IMR-90 (cell line): Measurements from ENCODE around the gene HIVEP1. TPM values are rescaled to one million over a fixed set of nuclear protein-coding genes. Genes with fewer than 3 reads are reported as not detected.

Source experiments
- ATAC-seq: fragments of 200-7000 bp; cut with Tn5 transposase; 2 replicates; pipeline ENCODE4 v1.9.1; 2020; ENCODE audit warnings: low read depth, mild to moderate bottlenecking, moderate library complexity
- BruUV-seq: library from RNA; stranded (reverse); fragments of 400-500 nt; replicated peaks from 2 replicates; lab custom pipeline; 2021; lab: Mats Ljungman, UMichigan
- CTCF ChIA-PET: fragments of 300-600 bp; formaldehyde crosslinking; extraction: SDS; loops from one replicate; lab custom pipeline; 2021; ENCODE audit warnings: antibody characterized with exemption; lab: Yijun Ruan, JAX
- POLR2A ChIA-PET: fragments of 300-600 bp; sonication (Branson Sonifier 250); formaldehyde crosslinking; loops from one replicate; lab custom pipeline; 2022; ENCODE audit warnings: antibody characterized with exemption; ENCODE audit not compliant: unreplicated experiment; lab: Charles Lee
- DNase-seq: peaks from one replicate; pipeline ENCODE4 v3.0.0; 2013
- H2AFZ ChIP-seq: replicated peaks from 2 replicates; pipeline ENCODE3; 2013; ENCODE audit warnings: low read length, mild to moderate bottlenecking; ENCODE audit not compliant: poor library complexity
- H2AK5ac ChIP-seq: 2 replicates; pipeline ENCODE4 v1.6.1; 2013; ENCODE audit warnings: low read depth, low read length, inconsistent platforms
- H2AK9ac ChIP-seq: replicated peaks from 2 replicates; pipeline ENCODE3; 2013; ENCODE audit warnings: mild to moderate bottlenecking, low read depth, low read length, moderate library complexity; ENCODE audit not compliant: poor library complexity
- H2BK120ac ChIP-seq: 2 replicates; pipeline ENCODE4 v1.6.1; 2013; ENCODE audit warnings: low read depth, low read length, inconsistent platforms
- H2BK15ac ChIP-seq: 3 replicates; pipeline ENCODE4 v1.6.1; 2013; ENCODE audit warnings: low read depth, low read length, inconsistent platforms
- H2BK20ac ChIP-seq: 2 replicates; pipeline ENCODE4 v1.6.1; 2013; ENCODE audit warnings: low read depth, mild to moderate bottlenecking, inconsistent platforms, low read length, moderate library complexity
- H2BK5ac ChIP-seq: 2 replicates; pipeline ENCODE4 v1.6.1; 2013; ENCODE audit warnings: mild to moderate bottlenecking, low read depth, low read length, inconsistent platforms; ENCODE audit not compliant: poor library complexity, severe bottlenecking
- H3K14ac ChIP-seq: replicated peaks from 2 replicates; pipeline ENCODE4 v1.6.1; 2013; ENCODE audit warnings: low read depth, low read length, inconsistent platforms
- H3K18ac ChIP-seq: 2 replicates; pipeline ENCODE4 v1.6.1; 2013; ENCODE audit warnings: low read depth, low read length, control low read depth
- H3K23ac ChIP-seq: 2 replicates; pipeline ENCODE4 v1.6.1; 2013; ENCODE audit warnings: low read depth, low read length, inconsistent platforms
- H3K27ac ChIP-seq: 2 replicates; pipeline ENCODE4 v1.5.1; 2013; ENCODE audit warnings: mild to moderate bottlenecking, control low read depth, low read length; ENCODE audit not compliant: insufficient read depth
- H3K27me3 ChIP-seq: 2 replicates; pipeline ENCODE4 v1.6.1; 2013; ENCODE audit warnings: low read length; ENCODE audit not compliant: control insufficient read depth, insufficient read depth
- H3K36me3 ChIP-seq: 2 replicates; pipeline ENCODE4 v1.6.1; 2013; ENCODE audit warnings: low read length, mixed read lengths; ENCODE audit not compliant: control insufficient read depth, insufficient read depth
- H3K4ac ChIP-seq: 2 replicates; pipeline ENCODE4 v1.6.1; 2013; ENCODE audit warnings: low read depth, low read length, inconsistent platforms
- H3K4me1 ChIP-seq: 2 replicates; pipeline ENCODE4 v1.6.1; 2013; ENCODE audit warnings: low read length, mixed read lengths; ENCODE audit not compliant: control insufficient read depth, insufficient read depth
- H3K4me2 ChIP-seq: 2 replicates; pipeline ENCODE4 v1.6.1; 2013; ENCODE audit warnings: low read depth, mild to moderate bottlenecking, control low read depth, low read length, moderate library complexity
- H3K4me3 ChIP-seq: 2 replicates; pipeline ENCODE4 v1.5.1; 2013; ENCODE audit warnings: low read depth, mild to moderate bottlenecking, control low read depth, low read length, moderate library complexity; ENCODE audit not compliant: insufficient read depth
- H3K56ac ChIP-seq: 2 replicates; pipeline ENCODE4 v1.6.1; 2013; ENCODE audit warnings: low read length, inconsistent platforms; ENCODE audit not compliant: insufficient read depth; ENCODE audit errors: extremely low read depth
- H3K79me1 ChIP-seq, 2 experiments: 2 replicates each; pipeline ENCODE4 v1.6.1; 2013; ENCODE audit warnings: low read length in 2 of 2, inconsistent platforms in 1 of 2, low read depth in 1 of 2
- H3K9ac ChIP-seq: 2 replicates; pipeline ENCODE4 v1.6.1; 2013; ENCODE audit warnings: low read depth, low read length, control low read depth
- H3K9me1 ChIP-seq: 2 replicates; pipeline ENCODE4 v1.6.1; 2013; ENCODE audit warnings: low read length, inconsistent platforms; ENCODE audit not compliant: insufficient read depth
- H3K9me3 ChIP-seq: 2 replicates; pipeline ENCODE4 v1.6.1; 2013; ENCODE audit warnings: low read length; ENCODE audit not compliant: control insufficient read depth, insufficient read depth
- H4K20me1 ChIP-seq: 2 replicates; pipeline ENCODE4 v1.6.1; 2013; ENCODE audit warnings: low read length, inconsistent platforms; ENCODE audit not compliant: insufficient read depth
- H4K5ac ChIP-seq: 2 replicates; pipeline ENCODE4 v1.6.1; 2013; ENCODE audit warnings: mild to moderate bottlenecking, low read depth, low read length, control low read depth
- H4K8ac ChIP-seq, 2 experiments: 2 replicates each; pipeline ENCODE4 v1.6.1; 2013; ENCODE audit warnings: low read depth in 2 of 2, low read length in 2 of 2, control low read depth in 1 of 2, inconsistent platforms in 1 of 2
- H4K91ac ChIP-seq: 2 replicates; pipeline ENCODE4 v1.6.1; 2013; ENCODE audit warnings: low read depth, low read length, inconsistent platforms; ENCODE audit not compliant: insufficient read depth
- MXI1 ChIP-seq: IDR thresholded peaks from 2 replicates; pipeline ENCODE4 v1.6.1; 2012; ENCODE audit warnings: low read depth, mild to moderate bottlenecking, low read length, moderate library complexity, borderline replicate concordance
- WGBS, 2 experiments: methylation state at CpG; one replicate each; pipeline versions ENCODE4 v1.1.5 to v1.1.7; 2013; ENCODE audit warnings: missing lambda C conversion rate in 2 of 2; ENCODE audit not compliant: insufficient read length in 1 of 2; ENCODE audit errors: extremely low coverage in 2 of 2; 5-methylcytosine and 5-hydroxymethylcytosine counted together
- dilution Hi-C: fragments of 300-500 bp; cut with HindIII; formaldehyde crosslinking; loops from one replicate; pipeline ENCODE4 v1.14.3; 2018; ENCODE audit warnings: low sequenced_read_pairs; ENCODE audit not compliant: unreplicated experiment
- in situ Hi-C: fragments of 300-500 bp; cut with MboI; formaldehyde crosslinking; loops from 3 replicates; pipeline ENCODE4 v1.14.3; 2019; ENCODE audit warnings: low sequenced_read_pairs, inconsistent platforms, mixed read lengths
- intact Hi-C: fragments of 100-400 bp; cut with micrococcal nuclease; formaldehyde crosslinking; loops from 2 replicates; pipeline ENCODE4 v1.10.0; 2022
- polyA plus RNA-seq, 3 experiments: library from polyadenylated mRNA; depleted of rRNA; stranded (reverse); fragments of >200 nt; gene quantifications; 2 replicates each; pipeline ENCODE4 v1.2.3, GENCODE V29; 2012; ENCODE audit warnings: low replicate concordance in 1 of 3
- total RNA-seq: library from RNA; depleted of rRNA; stranded (reverse); fragments of >200 nt; gene quantifications from 2 replicates; pipeline ENCODE4 v1.2.3, GENCODE V29; 2012

The HIVEP1 gene
- total and polyA plus RNA-seq, 2 of the 4 experiments (the other 2 are of a cell fraction): 13.0 to 17.2 TPM

DNA sequence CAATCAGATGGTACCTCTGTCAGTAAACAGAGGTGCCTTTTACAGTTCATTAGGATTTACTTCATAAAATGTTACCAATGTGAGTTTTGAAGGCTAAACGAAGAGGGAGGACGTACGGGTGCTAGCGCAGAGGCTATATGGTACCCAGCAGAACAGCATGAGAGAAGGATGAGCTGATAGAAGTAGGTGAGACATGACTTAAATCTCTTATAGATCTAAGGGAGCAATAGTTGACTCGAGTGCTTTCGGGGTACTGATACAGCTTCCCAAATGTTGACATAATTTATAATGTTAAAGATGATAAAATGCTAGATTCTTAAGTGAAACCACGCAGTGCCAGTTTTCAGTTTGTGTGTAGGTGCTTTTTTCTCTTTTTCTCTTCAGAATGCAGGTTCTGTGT is 72.6 kb downstream of the HIVEP1 start:
- Histone ChIP-seq H3K56ac (no peak overlapping the region), H3K9ac (no peak overlapping the region), H3K36me3 (no peaks in the 10 kb centered on the region; the same call in 1 of the 2 replicates), H3K27ac (no peak overlapping the region), H3K23ac (no peak overlapping the region), H2BK120ac (no peak overlapping the region), H3K9me1 (peaks cover 10% of the 10 kb centered on the region; the same call in 1 of the 2 replicates), H3K4me3 (no peak overlapping the region), H3K79me1 (peaks cover 21 to 47% of the 10 kb centered on the region in 2 experiments), H3K4ac (no peak overlapping the region), H2AFZ (no peak overlapping the region), H3K27me3 (no peaks in the 10 kb centered on the region), H2BK5ac (no peak overlapping the region), H2BK20ac (no peak overlapping the region), H3K18ac (no peak overlapping the region), H3K14ac (no peak overlapping the region), H4K91ac (no peak overlapping the region), H3K4me2 (no peak overlapping the region), H3K9me3 (no peaks in the 10 kb centered on the region), H4K8ac (no peak overlapping the region), H4K20me1 (peaks cover 14% of the 10 kb centered on the region; the same call in 1 of the 2 replicates), H2AK9ac (no peak overlapping the region), H2BK15ac (no peak overlapping the region), H4K5ac (no peak overlapping the region), H3K4me1 (peaks cover 10% of the 10 kb centered on the region), H2AK5ac (no peak overlapping the region)
- DNase-seq (no peak), ATAC-seq (no peak)
- no CpG with 5 or more reads among the region's 7 CpGs for WGBS, 2 experiments
- intact Hi-C loops: loop anchor here (5.0 to 10.0 kb wide), 2 partner anchors 148 to 200 kb away; no protein-coding TSS in a partner anchor
- in situ Hi-C loops: no loop called here
- dilution Hi-C loops: no loop called here
- no peak for TF ChIP-seq MXI1
- CTCF ChIA-PET: interaction anchor here (0.8 kb wide), 1 partner anchor 9 kb away, joined by 5 read pairs; no protein-coding TSS in a partner anchor
- no TSS peak for BruUV-seq
- POLR2A ChIA-PET: no interaction called here
